IMR-90 (cell line): ENCODE results near the gene NFYC. TPM values are rescaled to one million over a fixed set of nuclear protein-coding genes. Genes with fewer than 3 reads are reported as not detected.

Experiments
- ATAC-seq: fragments of 200-7000 bp; cut with Tn5 transposase; 2 replicates; pipeline ENCODE4 v1.9.1; 2020; ENCODE audit warnings: low read depth, mild to moderate bottlenecking, moderate library complexity
- BruUV-seq: library from RNA; stranded (reverse); fragments of 400-500 nt; replicated peaks from 2 replicates; lab custom pipeline; 2021; lab: Mats Ljungman, UMichigan
- CTCF ChIA-PET: fragments of 300-600 bp; formaldehyde crosslinking; extraction: SDS; loops from one replicate; lab custom pipeline; 2021; ENCODE audit warnings: antibody characterized with exemption; lab: Yijun Ruan, JAX
- POLR2A ChIA-PET: fragments of 300-600 bp; sonication (Branson Sonifier 250); formaldehyde crosslinking; loops from one replicate; lab custom pipeline; 2022; ENCODE audit warnings: antibody characterized with exemption; ENCODE audit not compliant: unreplicated experiment; lab: Charles Lee
- DNase-seq: peaks from one replicate; pipeline ENCODE4 v3.0.0; 2013
- H2AFZ ChIP-seq: replicated peaks from 2 replicates; pipeline ENCODE3; 2013; ENCODE audit warnings: low read length, mild to moderate bottlenecking; ENCODE audit not compliant: poor library complexity
- H2AK5ac ChIP-seq: 2 replicates; pipeline ENCODE4 v1.6.1; 2013; ENCODE audit warnings: low read depth, low read length, inconsistent platforms
- H2AK9ac ChIP-seq: replicated peaks from 2 replicates; pipeline ENCODE3; 2013; ENCODE audit warnings: mild to moderate bottlenecking, low read depth, low read length, moderate library complexity; ENCODE audit not compliant: poor library complexity
- H2BK120ac ChIP-seq: 2 replicates; pipeline ENCODE4 v1.6.1; 2013; ENCODE audit warnings: low read depth, low read length, inconsistent platforms
- H2BK15ac ChIP-seq: 3 replicates; pipeline ENCODE4 v1.6.1; 2013; ENCODE audit warnings: low read depth, low read length, inconsistent platforms
- H2BK20ac ChIP-seq: 2 replicates; pipeline ENCODE4 v1.6.1; 2013; ENCODE audit warnings: low read depth, mild to moderate bottlenecking, inconsistent platforms, low read length, moderate library complexity
- H2BK5ac ChIP-seq: 2 replicates; pipeline ENCODE4 v1.6.1; 2013; ENCODE audit warnings: mild to moderate bottlenecking, low read depth, low read length, inconsistent platforms; ENCODE audit not compliant: poor library complexity, severe bottlenecking
- H3K14ac ChIP-seq: replicated peaks from 2 replicates; pipeline ENCODE4 v1.6.1; 2013; ENCODE audit warnings: low read depth, low read length, inconsistent platforms
- H3K18ac ChIP-seq: 2 replicates; pipeline ENCODE4 v1.6.1; 2013; ENCODE audit warnings: low read depth, low read length, control low read depth
- H3K23ac ChIP-seq: 2 replicates; pipeline ENCODE4 v1.6.1; 2013; ENCODE audit warnings: low read depth, low read length, inconsistent platforms
- H3K27ac ChIP-seq: 2 replicates; pipeline ENCODE4 v1.5.1; 2013; ENCODE audit warnings: mild to moderate bottlenecking, control low read depth, low read length; ENCODE audit not compliant: insufficient read depth
- H3K27me3 ChIP-seq: 2 replicates; pipeline ENCODE4 v1.6.1; 2013; ENCODE audit warnings: low read length; ENCODE audit not compliant: control insufficient read depth, insufficient read depth
- H3K36me3 ChIP-seq: 2 replicates; pipeline ENCODE4 v1.6.1; 2013; ENCODE audit warnings: low read length, mixed read lengths; ENCODE audit not compliant: control insufficient read depth, insufficient read depth
- H3K4ac ChIP-seq: 2 replicates; pipeline ENCODE4 v1.6.1; 2013; ENCODE audit warnings: low read depth, low read length, inconsistent platforms
- H3K4me1 ChIP-seq: 2 replicates; pipeline ENCODE4 v1.6.1; 2013; ENCODE audit warnings: low read length, mixed read lengths; ENCODE audit not compliant: control insufficient read depth, insufficient read depth
- H3K4me2 ChIP-seq: 2 replicates; pipeline ENCODE4 v1.6.1; 2013; ENCODE audit warnings: low read depth, mild to moderate bottlenecking, control low read depth, low read length, moderate library complexity
- H3K4me3 ChIP-seq: 2 replicates; pipeline ENCODE4 v1.5.1; 2013; ENCODE audit warnings: low read depth, mild to moderate bottlenecking, control low read depth, low read length, moderate library complexity; ENCODE audit not compliant: insufficient read depth
- H3K56ac ChIP-seq: 2 replicates; pipeline ENCODE4 v1.6.1; 2013; ENCODE audit warnings: low read length, inconsistent platforms; ENCODE audit not compliant: insufficient read depth; ENCODE audit errors: extremely low read depth
- H3K79me1 ChIP-seq, 2 experiments: 2 replicates each; pipeline ENCODE4 v1.6.1; 2013; ENCODE audit warnings: low read length in 2 of 2, inconsistent platforms in 1 of 2, low read depth in 1 of 2
- H3K9ac ChIP-seq: 2 replicates; pipeline ENCODE4 v1.6.1; 2013; ENCODE audit warnings: low read depth, low read length, control low read depth
- H3K9me1 ChIP-seq: 2 replicates; pipeline ENCODE4 v1.6.1; 2013; ENCODE audit warnings: low read length, inconsistent platforms; ENCODE audit not compliant: insufficient read depth
- H3K9me3 ChIP-seq: 2 replicates; pipeline ENCODE4 v1.6.1; 2013; ENCODE audit warnings: low read length; ENCODE audit not compliant: control insufficient read depth, insufficient read depth
- H4K20me1 ChIP-seq: 2 replicates; pipeline ENCODE4 v1.6.1; 2013; ENCODE audit warnings: low read length, inconsistent platforms; ENCODE audit not compliant: insufficient read depth
- H4K5ac ChIP-seq: 2 replicates; pipeline ENCODE4 v1.6.1; 2013; ENCODE audit warnings: mild to moderate bottlenecking, low read depth, low read length, control low read depth
- H4K8ac ChIP-seq, 2 experiments: 2 replicates each; pipeline ENCODE4 v1.6.1; 2013; ENCODE audit warnings: low read depth in 2 of 2, low read length in 2 of 2, control low read depth in 1 of 2, inconsistent platforms in 1 of 2
- H4K91ac ChIP-seq: 2 replicates; pipeline ENCODE4 v1.6.1; 2013; ENCODE audit warnings: low read depth, low read length, inconsistent platforms; ENCODE audit not compliant: insufficient read depth
- CEBPB ChIP-seq: IDR thresholded peaks from 2 replicates; pipeline ENCODE4 v1.6.1; 2012; ENCODE audit warnings: low read depth, low read length, improper control_type of control experiment
- CHD1 ChIP-seq: IDR thresholded peaks from 2 replicates; pipeline ENCODE4 v1.6.1; 2012; ENCODE audit warnings: low read depth, low read length, improper control_type of control experiment
- WGBS, 2 experiments: methylation state at CpG; one replicate each; pipeline versions ENCODE4 v1.1.5 to v1.1.7; 2013; ENCODE audit warnings: missing lambda C conversion rate in 2 of 2; ENCODE audit not compliant: insufficient read length in 1 of 2; ENCODE audit errors: extremely low coverage in 2 of 2; 5-methylcytosine and 5-hydroxymethylcytosine counted together
- dilution Hi-C: fragments of 300-500 bp; cut with HindIII; formaldehyde crosslinking; loops from one replicate; pipeline ENCODE4 v1.14.3; 2018; ENCODE audit warnings: low sequenced_read_pairs; ENCODE audit not compliant: unreplicated experiment
- in situ Hi-C: fragments of 300-500 bp; cut with MboI; formaldehyde crosslinking; loops from 3 replicates; pipeline ENCODE4 v1.14.3; 2019; ENCODE audit warnings: low sequenced_read_pairs, inconsistent platforms, mixed read lengths
- intact Hi-C: fragments of 100-400 bp; cut with micrococcal nuclease; formaldehyde crosslinking; loops from 2 replicates; pipeline ENCODE4 v1.10.0; 2022
- polyA plus RNA-seq, 3 experiments: library from polyadenylated mRNA; depleted of rRNA; stranded (reverse); fragments of >200 nt; gene quantifications; 2 replicates each; pipeline ENCODE4 v1.2.3, GENCODE V29; 2012; ENCODE audit warnings: low replicate concordance in 1 of 3
- total RNA-seq: library from RNA; depleted of rRNA; stranded (reverse); fragments of >200 nt; gene quantifications from 2 replicates; pipeline ENCODE4 v1.2.3, GENCODE V29; 2012

Gene NFYC
- total and polyA plus RNA-seq, 2 of the 4 experiments (the other 2 are of a cell fraction) = 45.2 to 62.2 TPM

- no peak overlapping the region for H2AK5ac ChIP-seq
- no peak overlapping the region for H3K14ac ChIP-seq
- H3K79me1 ChIP-seq = no peaks in the 10 kb centered on the region
- no peak overlapping the region for H3K4me3 ChIP-seq
- ATAC-seq (0 out of 2 replicates have a peak, but pooled peaks have one; percentile 21), DNase-seq (peak; percentile 34)
- no peak overlapping the region for H2BK20ac ChIP-seq
- POLR2A ChIA-PET = no interaction called here
- H3K23ac ChIP-seq = no peak overlapping the region
- no peaks in the 10 kb centered on the region; the same call in 1 of the 2 replicates for H4K20me1 ChIP-seq
- peaks cover 5% of the 10 kb centered on the region; the same call in 1 of the 2 replicates for H3K27me3 ChIP-seq
- no peak overlapping the region for H3K9ac ChIP-seq
- H3K9me3 ChIP-seq = no peaks in the 10 kb centered on the region
- no peak overlapping the region for H2BK15ac ChIP-seq
- no peak overlapping the region for H3K27ac ChIP-seq
- no peak overlapping the region for H4K91ac ChIP-seq
- H2BK5ac ChIP-seq = no peak overlapping the region
- dilution Hi-C loops = no loop called here
- no peak overlapping the region for H3K56ac ChIP-seq
- no peaks in the 10 kb centered on the region for H3K9me1 ChIP-seq
- TF ChIP-seq CHD1 (no peak), CEBPB (peak; percentile 43; the same call in 1 of the 2 replicates)
- H3K36me3 ChIP-seq = no peaks in the 10 kb centered on the region
- H3K4me1 ChIP-seq = no peaks in the 10 kb centered on the region
- H2AK9ac ChIP-seq = no peak overlapping the region
- no peak overlapping the region for H3K18ac ChIP-seq
- CTCF ChIA-PET = interaction anchor here (2.0 kb wide), 1 partner anchor 16 kb away, joined by 5 read pairs; no protein-coding TSS in a partner anchor
- WGBS, 2 experiments = 54% methylated on average over 2 of the region's 5 CpGs; no CpG with 5 or more reads in 1 of the 2 experiments
- no peak overlapping the region for H2AFZ ChIP-seq
- no peak overlapping the region for H3K4ac ChIP-seq
- H3K4me2 ChIP-seq = no peak overlapping the region
- BruUV-seq = no TSS peak
- intact Hi-C loops = no loop called here
- in situ Hi-C loops = loop anchor here (25.0 kb wide), 1 partner anchor 316 kb away; no protein-coding TSS in a partner anchor
- no peak overlapping the region for H4K5ac ChIP-seq
- no peak overlapping the region for H2BK120ac ChIP-seq
- no peak overlapping the region for H4K8ac ChIP-seq
Observed at GRCh38 chr1:40646315-40646714, 45.2 kb upstream of the NFYC start.
